HG03159 (cell line): ENCODE data around the gene STYK1.
"Not testable (repeated sequence)": the region's sequence is repeated elsewhere in the genome, so short reads cannot be mapped to it uniquely, and the experiment has no call there.

ENCODE experiments used
- ATAC-seq: cut with Tn5 transposase; IDR thresholded peaks from one replicate; pipeline ENCODE4 v1.9.1; 2021; ENCODE audit warnings: mild to moderate bottlenecking, moderate library complexity; ENCODE audit not compliant: unreplicated experiment

The STYK1 gene

GRCh38 chr12:10621278-10621677 is 52.6 kb downstream of the STYK1 start:
- no peak for ATAC-seq

- no peak for ATAC-seq
These were observed 53.6 kb downstream of the STYK1 start for GRCh38 chr12:10620078-10620779.

GRCh38 chr12:10618338-10618987 is 55.4 kb downstream of the STYK1 start:
- no peak for ATAC-seq

GRCh38 chr12:10617863-10618262 is 56.0 kb downstream of the STYK1 start:
- ATAC-seq = no peak

- no peak for ATAC-seq
These were observed 58.3 kb downstream of the STYK1 start for GRCh38 chr12:10615532-10615931.

- ATAC-seq = peak; percentile 29
These were observed 59.8 kb downstream of the STYK1 start for GRCh38 chr12:10614056-10614370.

DNA sequence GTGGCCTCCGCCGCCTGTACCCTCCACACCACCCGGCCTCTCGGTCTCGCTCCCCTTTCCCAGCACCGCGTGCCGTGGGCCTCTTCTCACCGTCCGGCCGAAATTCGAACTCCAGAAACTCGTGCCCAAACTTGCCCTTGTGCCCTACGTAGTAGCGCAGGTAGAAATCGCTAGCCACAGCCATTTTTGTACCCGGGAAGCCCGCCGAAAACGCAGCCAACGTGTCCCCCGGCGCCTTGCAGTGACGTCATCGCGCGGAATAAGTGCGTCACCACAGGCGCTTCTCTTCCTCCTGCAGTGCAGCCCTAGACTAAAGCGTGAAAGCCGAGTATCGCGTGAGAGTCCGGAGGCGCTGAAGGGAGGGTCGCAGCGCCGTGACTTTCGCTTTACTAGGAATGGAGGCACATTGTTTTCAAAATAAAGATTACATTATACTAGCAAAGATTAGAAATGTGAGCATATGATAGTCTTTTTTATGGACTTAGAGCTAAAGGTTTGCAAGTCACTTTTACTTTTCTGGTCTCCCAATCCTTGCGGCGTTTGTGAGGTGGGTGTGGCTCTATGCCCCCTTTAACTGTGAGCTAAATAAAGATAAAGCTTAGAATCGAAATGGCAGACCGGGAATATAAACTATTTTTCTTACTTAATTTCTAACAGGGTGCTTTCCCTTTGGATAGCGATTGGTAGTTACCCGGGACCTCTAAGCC is 60.4 kb downstream of the STYK1 start, which contains the start of gene MAGOHB:
TSS of gene MAGOHB (minus strand) at position 261 of the 707 bp plus-strand sequence. CDS start at position 184, 77 bp downstream.
- peak; percentile 96 for ATAC-seq

- peak; percentile 4 for ATAC-seq
These were observed 60.9 kb downstream of the STYK1 start for GRCh38 chr12:10612984-10613348.

DNA sequence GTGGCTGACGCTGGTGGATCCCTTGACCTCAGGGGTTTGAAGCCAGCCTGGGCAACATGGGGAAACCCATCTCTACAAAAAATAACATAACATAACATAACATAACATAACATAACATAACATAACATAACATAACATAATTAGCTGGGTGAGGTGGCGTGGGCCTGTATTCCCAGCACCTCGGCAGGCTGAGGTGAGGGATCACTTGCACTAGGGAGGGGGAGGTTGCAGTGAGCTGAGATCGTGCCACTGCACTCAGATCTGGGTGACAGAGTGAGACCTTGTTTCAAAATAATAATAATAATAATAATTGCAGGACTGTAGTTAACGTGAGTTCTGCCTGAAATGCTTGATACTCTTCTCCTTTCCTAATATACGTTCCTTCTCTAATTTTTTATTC is 61.7 kb downstream of the STYK1 start:
- ATAC-seq = no peak

GRCh38 chr12:10611258-10611657 is 62.6 kb downstream of the STYK1 start:
- ATAC-seq = not testable (repeated sequence)

DNA sequence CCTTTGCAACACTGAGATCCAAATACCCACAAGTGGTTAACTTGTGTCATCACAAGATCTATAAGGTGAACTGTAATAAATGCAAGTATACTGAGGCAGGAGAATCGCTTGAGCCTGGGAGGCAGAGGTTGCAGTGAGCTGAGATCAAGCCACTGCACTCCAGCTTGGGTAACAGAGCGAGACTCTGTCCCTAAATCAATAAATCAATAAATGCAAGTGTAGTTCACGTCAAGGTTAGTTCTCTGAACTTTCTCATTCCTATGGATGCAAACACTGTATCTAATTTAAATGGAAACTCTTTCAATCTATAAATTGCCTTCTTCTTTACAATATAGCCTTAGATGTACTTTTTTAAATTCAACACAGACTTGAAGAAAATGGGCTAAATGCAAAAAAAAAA is 63.7 kb downstream of the STYK1 start:
- no peak for ATAC-seq

DNA sequence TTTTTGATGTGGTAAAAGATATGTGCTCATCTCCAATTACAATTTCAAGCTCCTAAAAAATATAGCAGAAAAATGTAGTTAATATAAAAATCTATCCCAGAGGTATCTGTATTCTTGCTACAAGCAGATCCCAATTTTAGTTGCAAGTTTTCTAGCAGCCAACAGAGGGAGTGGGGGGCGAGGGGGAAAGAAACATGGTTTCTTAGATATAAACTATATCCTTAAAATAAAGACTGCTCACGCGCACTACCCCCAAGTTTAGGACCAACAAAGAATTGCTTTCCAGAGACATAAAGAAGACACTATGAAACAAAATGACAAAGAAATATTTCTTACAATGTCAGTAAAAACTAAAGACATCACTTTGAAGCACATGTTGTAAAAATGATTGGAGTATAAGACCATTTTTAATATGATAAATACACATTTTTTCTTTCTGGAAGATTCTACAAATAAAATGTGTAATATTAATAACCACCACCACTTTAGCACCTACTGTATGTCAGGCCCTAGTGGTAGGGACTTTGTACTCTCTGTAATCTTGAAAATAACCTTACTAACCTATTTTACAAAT is 65.9 kb downstream of the STYK1 start:
- no peak for ATAC-seq

GRCh38 chr12:10601860-10602259 is 72.0 kb downstream of the STYK1 start:
- no peak for ATAC-seq

DNA sequence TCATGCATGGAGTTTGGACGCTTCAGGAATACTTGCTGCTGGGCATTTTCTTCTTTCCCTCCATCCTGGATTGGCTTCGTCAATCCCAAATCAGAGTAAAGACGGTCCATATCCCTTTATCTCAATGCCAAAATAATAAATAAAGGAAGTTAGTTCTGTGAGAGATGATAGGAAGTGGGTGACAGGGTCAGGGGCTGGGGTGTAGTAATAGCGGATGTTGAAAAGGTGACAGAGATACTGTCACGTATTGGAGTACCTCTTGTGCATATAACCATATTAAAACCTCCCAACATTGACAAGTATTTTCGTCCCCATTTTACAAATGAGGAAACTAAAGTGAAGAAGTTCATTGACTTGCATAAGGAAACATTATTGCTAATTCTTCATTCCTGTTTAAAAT is 72.9 kb downstream of the STYK1 start:
- ATAC-seq = no peak

DNA sequence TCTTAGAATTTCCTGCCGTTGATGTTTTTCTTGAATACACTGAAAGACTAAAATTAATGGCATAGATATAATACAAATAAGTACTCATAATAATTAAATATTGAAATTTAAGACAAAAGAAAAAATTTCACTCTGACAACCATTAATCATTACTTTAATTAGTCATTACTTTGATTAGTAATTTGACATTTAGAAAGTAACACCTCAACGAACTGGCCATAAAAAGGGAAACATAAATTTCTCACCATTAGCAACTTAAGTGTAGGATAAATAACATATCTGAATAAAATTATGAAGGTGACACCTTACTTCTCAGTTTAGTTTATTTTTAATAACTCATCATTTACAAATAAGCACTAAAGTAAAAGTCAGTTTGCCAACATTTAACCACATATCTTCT is 78.0 kb downstream of the STYK1 start:
- ATAC-seq = no peak

- ATAC-seq = no peak
These were observed 82.9 kb downstream of the STYK1 start for GRCh38 chr12:10590966-10591365.

DNA sequence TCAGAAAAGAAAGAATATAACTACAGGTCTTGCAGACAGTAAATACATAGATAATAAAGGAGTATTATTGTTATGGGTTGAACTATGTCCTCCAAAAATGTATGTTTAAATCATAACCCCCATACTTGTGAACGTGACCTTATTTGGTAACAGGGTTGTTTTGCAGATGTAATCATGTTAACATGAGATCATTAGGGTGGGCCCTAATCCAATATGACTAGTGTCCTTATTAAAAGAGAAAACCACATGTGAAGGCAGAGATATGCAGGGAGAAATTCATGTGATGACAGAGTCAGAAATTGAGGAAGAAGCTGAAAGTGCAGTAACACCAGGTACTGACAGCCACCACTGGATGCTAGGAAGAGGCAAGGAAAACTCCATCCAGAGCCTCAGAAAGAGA is 89.4 kb downstream of the STYK1 start:
- no peak for ATAC-seq

- no peak for ATAC-seq
These were observed 91.1 kb downstream of the STYK1 start for GRCh38 chr12:10582704-10583103.

GRCh38 chr12:10582133-10582532 is 91.7 kb downstream of the STYK1 start:
- not testable (repeated sequence) for ATAC-seq

DNA sequence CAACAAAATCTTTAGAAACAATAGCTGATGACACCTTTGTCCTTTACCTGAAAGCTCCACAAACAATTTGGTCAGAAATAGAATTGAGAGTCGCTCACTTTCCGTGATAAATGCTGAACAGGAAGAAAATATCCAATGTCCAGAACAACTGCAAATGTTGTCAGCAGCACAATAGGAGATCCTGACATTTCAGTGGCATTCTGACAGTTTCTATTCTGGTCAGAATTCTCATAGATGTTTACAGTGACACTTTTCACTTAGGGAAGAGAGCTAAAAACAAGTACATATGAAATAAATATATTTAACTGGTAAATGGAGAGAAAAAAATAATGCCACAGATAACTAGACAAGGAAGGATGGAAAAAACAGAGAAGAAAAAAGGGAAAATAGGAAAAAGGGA is 99.5 kb downstream of the STYK1 start:
- ATAC-seq = no peak

GRCh38 chr12:10572021-10572490 is 101.8 kb downstream of the STYK1 start:
- not testable (repeated sequence) for ATAC-seq

GRCh38 chr12:10571141-10571540 is 102.7 kb downstream of the STYK1 start:
- ATAC-seq = no peak
